Measurements from ENCODE around the gene FGGY.
A peak's percentile ranks its signal among the peaks of the same experiment; 100 is the strongest.

FGGY gene

DNA sequence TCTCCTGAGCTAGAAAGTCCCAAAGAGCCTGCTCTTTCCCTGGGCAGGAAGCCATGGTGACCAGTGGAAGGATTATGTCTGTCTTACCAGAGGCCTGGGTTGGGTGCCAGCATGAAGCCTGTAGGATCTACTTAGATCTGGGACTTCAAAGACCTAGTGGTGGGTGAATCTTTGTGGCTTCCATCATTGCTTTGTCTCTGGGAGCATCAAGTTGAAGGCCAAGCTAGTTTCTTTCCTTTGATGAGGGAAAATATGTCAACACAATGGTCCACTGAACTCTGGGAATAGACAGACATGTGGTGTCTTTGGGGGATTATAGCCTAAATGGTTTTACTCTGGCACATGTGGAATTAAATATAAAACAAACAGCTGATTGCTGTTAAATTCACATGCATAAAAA is 417.3 kb downstream of the FGGY start:
- TF ChIP-seq, protein P1, sequence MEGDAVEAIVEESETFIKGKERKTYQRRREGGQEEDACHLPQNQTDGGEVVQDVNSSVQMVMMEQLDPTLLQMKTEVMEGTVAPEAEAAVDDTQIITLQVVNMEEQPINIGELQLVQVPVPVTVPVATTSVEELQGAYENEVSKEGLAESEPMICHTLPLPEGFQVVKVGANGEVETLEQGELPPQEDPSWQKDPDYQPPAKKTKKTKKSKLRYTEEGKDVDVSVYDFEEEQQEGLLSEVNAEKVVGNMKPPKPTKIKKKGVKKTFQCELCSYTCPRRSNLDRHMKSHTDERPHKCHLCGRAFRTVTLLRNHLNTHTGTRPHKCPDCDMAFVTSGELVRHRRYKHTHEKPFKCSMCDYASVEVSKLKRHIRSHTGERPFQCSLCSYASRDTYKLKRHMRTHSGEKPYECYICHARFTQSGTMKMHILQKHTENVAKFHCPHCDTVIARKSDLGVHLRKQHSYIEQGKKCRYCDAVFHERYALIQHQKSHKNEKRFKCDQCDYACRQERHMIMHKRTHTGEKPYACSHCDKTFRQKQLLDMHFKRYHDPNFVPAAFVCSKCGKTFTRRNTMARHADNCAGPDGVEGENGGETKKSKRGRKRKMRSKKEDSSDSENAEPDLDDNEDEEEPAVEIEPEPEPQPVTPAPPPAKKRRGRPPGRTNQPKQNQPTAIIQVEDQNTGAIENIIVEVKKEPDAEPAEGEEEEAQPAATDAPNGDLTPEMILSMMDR (IDR thresholded peaks at IDR 0.05; ENCODE audit: low read length, missing control alignments): no peak
- no peak for DNase-seq (ENCODE audit: low read depth)
- H3K4me3 ChIP-seq (replicated peaks; ENCODE audit: low read depth, low read length): no peak overlapping the region

DNA sequence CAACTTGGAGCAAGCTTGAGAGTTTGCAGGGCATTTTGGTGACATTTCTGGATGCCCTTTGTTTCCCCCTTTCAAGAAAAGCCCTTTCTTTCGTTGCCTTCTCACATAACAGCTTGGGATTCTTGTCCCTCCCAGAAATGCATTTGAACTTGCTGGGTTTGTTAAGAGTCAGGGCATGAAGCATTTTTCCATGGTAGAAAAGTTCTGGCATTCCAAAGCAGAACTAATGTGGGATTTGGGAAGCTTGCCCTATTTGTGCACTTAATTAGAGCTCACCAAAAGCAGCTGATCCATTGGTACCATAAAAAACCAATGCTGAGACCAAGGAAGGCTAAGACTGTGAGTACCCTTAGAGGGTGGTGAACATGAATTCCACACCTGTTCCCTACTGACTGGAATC is 418.1 kb downstream of the FGGY start:
- TF ChIP-seq, protein P1 (IDR thresholded peaks at IDR 0.05; ENCODE audit: low read length, missing control alignments): no peak

DNA sequence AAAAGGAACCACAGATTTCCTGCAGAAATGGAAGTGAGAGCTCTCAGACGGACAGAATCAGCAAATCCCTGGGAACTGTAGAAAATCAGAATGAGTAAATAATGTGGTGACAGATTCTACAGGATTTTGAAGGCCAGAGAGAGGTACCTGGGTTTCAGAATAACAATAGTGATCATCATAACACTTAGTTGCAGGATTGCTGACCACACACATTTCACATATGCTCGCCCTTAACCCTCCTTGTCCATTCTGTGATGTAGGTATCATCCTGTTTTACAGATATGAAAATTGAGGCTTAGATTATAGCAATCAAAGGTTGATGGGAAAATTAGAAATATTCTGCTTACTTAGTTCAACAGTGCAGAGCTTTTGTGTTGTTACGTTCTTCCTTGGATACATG is 419.9 kb downstream of the FGGY start:
- no peak overlapping the region for H3K4me3 ChIP-seq (replicated peaks; ENCODE audit: low read depth, low read length)
- no peak for DNase-seq (ENCODE audit: low read depth)
- TF ChIP-seq, protein P1 (IDR thresholded peaks at IDR 0.05; ENCODE audit: low read length, missing control alignments): no peak

More for the DNA sequence above, 418.1 kb downstream of the FGGY start:
- no peak for DNase-seq (ENCODE audit: low read depth)
- H3K4me3 ChIP-seq (replicated peaks; ENCODE audit: low read depth, low read length): no peak overlapping the region

DNA sequence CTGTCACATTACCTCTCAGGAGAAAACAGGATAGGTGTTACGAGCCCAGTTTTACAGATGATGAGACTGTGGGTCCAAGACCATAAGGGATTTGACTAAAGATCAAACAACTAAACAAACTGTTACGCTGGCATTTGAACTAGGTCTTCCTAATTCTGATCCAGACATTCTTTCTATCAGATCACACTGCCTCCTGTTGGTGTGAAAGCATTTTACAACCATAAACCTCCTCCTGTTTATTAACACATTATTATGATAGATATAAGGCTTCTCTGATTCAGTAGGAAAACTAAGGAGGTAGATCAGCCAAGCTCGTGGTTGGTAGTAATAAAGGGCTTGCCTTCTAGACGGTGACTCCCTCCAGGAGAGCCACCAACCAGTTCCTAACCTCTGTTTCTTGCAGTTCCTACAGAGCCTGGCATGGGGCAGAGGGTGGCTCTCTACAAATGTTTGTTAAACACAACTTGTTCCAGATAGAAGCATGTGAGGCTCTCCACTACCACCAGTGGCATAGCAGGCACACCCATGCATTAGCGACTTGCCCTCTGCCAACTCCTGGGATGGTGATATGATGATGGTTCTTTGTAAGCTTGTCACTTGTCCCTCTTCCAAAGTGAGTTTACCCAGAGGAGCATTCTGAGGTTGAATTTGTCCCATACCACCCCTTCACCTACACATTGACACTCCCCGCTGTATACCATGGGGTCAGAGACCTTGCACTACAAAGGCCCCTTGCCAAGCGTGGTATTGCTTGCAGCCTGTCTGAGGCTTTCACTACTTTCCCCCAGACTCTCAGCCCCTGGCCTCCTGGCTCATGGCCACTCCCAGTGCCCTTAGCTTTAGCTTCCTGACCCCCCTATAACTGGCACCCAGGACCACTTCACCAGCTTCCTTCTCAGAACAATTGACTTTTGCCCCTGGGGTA is 421.4 kb downstream of the FGGY start:
- TF ChIP-seq, protein P1 (IDR thresholded peaks at IDR 0.05; ENCODE audit: low read length, missing control alignments): peak; percentile 22
- H3K4me3 ChIP-seq (replicated peaks; ENCODE audit: low read depth, low read length): no peak overlapping the region
- no peak for DNase-seq (ENCODE audit: low read depth)

DNA sequence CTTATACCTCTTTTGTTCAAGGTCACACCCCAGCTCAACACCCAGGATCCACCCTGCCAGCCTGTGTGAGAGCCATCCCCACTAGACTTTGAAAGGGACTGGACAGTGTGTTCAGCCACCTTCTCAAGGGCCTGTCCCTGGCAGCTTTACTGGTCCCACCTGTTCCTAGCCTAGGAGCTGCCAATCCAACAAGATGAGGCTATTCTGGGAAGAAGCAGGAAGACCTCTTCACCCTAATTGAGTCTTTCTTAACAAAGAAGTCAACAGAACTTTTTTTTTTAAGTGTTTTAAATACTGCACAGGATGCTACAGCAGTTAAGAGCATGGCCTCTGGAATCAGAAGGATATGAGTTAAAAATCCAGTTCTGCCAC is 422.1 kb downstream of the FGGY start:
- H3K4me3 ChIP-seq (replicated peaks; ENCODE audit: low read depth, low read length): no peak overlapping the region
- TF ChIP-seq, protein P1 (IDR thresholded peaks at IDR 0.05; ENCODE audit: low read length, missing control alignments): no peak
- no peak for DNase-seq (ENCODE audit: low read depth)

DNA sequence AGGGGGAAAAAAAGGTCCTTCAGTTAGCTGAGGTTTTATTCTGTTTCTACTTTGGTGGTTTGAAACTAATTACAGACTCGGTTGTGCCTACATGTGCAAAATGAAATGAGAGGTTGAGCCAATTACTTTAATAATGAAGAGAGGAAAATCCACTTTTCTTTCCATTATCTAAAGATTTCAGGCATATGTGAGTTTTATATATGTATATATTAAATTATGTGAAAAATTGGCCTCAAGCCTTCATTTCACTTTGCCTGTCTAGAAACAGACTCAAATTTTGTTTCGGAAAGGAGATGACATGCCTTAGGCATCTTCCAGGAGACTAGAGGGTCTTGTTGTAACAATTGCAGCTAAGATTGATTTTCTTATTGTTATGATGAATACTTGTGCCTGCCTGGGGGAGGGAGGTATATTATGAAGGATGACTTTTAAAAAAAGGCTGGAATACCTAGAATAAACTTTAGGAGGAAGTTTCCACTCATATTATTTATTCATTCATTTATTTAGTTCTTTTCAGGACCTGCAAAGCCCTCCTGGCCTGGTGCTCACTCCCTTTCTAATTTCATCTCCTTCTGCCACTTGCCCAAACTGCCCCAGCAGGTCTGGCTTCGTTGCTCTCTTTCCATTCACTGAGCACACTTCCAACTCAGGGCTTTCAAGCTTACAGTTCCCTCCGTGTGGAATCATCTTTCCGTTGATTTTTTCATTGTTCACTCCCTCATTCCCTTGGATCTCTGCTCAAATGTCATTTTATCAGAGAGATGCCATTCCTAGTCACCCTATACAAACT is 423.6 kb downstream of the FGGY start:
- no peak overlapping the region for H3K4me3 ChIP-seq (replicated peaks; ENCODE audit: low read depth, low read length)
- no peak for DNase-seq (ENCODE audit: low read depth)
- TF ChIP-seq, protein P1 (IDR thresholded peaks at IDR 0.05; ENCODE audit: low read length, missing control alignments): no peak
